Pons (tissue), 1 donor: ENCODE measurements around the gene PLPP6.

Experiments
- DNase-seq: peaks from one replicate; pipeline ENCODE4 v3.0.0-alpha.2; 2016; ENCODE audit warnings: low spot score

PLPP6 gene

DNA sequence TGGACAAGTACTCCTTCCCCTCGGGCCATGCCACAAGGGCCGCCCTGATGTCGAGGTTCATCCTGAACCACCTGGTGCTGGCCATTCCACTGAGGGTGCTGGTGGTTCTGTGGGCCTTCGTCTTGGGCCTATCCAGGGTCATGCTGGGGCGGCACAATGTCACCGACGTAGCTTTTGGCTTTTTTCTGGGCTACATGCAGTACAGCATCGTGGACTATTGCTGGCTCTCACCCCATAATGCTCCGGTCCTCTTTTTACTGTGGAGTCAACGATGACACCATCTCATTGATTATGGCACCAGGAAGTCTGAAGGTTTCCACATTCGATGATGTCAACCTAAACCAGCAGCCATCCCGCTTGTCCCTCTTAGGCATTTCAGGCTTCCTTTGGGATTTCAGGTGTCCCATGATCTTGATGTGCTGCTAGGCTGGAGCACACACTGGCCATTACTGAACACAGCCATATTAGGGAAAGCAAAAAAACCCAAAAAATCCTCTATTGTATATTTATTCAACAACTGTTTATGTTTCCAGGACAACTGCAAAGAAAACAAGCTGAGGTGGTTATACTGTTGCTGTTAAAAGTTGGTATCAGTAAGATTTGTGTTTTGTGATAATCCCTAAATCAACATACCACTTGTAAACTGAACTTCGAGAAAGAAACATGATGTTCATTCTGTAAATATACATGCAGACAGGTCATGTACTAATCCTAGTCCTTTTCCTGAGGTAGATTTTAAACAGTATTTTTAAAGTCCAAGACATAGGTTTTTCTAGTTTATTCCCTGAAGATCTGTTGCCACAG is 1.1 kb downstream of the PLPP6 start:
- peak; percentile 15 for DNase-seq

DNA sequence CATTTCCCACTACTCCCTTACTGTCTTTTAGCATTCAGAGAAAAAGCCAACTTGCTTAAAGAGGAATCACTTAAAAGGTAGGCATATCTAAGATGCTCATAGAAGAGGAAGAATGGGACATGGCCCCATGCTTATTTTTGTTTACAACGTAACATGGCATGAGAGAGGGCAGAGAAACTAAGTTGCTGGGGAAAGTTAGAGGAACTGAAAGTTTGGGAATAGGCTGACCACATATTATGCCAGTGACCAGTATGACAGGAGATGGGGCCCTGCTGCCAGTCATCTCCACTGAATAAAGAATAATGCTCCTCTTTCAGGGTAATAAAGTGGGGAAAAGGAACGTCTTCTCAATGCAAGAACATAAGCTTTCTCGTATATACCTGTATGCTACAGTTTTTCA is 1.9 kb downstream of the PLPP6 start:
- peak; percentile 47 for DNase-seq

- DNase-seq = no peak
Measured at GRCh38 chr9:4665357-4665756, 3.3 kb downstream of the PLPP6 start.

GRCh38 chr9:4666042-4666699 is 4.1 kb downstream of the PLPP6 start, which contains the start of gene SPATA6L:
SPATA6L (minus strand) TSS chr9:4666480; CDS start chr9:4666250, 230 bp downstream.
- peak; percentile 46 for DNase-seq

- no peak for DNase-seq
Measured at GRCh38 chr9:4667681-4668080, 5.6 kb downstream of the PLPP6 start.

DNA sequence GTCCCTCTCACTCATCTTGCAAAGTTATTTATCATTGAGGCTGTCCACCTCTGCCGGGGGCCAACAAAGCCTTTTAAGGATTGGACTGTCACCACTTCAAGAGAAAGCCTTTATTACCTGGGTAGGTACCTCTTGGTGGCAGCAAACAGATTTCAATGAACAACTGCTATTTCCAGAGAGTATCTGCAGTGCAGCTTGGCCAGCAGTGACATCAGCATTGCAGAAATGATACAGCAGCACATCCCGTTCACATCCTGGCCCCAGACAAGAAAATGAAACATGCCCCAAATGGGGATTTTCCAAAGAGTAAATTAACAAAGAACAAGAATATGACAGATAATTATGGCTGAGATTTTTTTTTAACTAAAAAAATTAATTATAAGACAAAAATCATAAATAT is 6.5 kb downstream of the PLPP6 start:
- DNase-seq = no peak

GRCh38 chr9:4669890-4670289 is 7.8 kb downstream of the PLPP6 start:
- no peak for DNase-seq

DNA sequence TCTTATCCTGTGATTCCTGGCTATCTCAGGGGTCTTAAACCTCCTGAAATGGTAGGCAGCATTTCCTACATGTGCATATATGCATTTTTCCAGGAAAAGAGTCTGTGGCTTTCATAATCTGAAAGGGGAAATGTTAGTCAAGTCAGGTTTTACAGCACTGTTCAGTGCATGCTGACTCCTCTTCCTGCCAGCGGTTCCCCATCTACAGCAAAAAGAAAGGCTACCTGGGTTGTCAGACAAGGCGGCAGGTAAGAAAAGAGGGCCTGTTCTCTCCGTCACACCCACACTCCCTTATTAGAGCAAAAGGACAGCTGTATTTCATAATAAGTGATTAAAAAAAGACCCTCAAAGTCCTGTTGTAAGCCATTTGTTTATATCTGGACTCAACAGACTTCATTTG is 8.5 kb downstream of the PLPP6 start:
- DNase-seq = no peak

DNA sequence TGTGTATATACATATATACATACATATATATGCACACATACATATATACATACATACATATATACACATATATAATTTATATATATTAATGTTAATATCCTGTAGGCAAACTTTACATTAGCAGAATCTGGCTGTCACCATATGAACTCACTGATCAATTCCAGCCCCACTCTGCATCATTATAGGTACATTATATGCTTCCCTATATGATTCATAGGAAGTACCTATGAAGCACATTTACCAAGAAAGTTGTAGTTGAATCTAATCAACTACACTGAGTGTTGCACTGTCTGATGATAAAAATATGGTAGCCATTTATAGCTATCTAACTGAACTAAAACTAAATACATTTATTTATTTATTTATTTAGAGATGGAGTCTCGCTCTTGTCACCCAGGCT is 9.6 kb downstream of the PLPP6 start:
- no peak for DNase-seq

DNA sequence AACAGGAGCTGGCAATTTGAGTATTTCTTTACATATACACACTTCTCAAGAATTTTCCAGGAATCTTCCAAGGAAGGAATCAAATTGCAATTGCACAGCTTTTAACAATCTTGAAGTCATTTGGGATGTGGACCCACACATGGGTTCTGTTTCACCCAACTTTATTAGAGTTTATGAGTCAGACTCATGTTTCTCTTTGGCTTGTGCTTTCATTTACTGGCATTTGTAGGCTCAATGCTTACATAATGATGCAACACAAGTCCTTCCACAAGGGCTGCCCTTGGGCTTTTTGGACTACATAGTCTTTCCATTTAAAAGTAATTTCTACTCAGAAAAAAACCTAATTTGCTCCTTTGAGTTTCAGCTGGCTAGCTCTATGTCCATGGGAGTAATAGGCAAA is 12.7 kb downstream of the PLPP6 start:
- DNase-seq = no peak

GRCh38 chr9:4677392-4677791 is 15.3 kb downstream of the PLPP6 start:
- no peak for DNase-seq

DNA sequence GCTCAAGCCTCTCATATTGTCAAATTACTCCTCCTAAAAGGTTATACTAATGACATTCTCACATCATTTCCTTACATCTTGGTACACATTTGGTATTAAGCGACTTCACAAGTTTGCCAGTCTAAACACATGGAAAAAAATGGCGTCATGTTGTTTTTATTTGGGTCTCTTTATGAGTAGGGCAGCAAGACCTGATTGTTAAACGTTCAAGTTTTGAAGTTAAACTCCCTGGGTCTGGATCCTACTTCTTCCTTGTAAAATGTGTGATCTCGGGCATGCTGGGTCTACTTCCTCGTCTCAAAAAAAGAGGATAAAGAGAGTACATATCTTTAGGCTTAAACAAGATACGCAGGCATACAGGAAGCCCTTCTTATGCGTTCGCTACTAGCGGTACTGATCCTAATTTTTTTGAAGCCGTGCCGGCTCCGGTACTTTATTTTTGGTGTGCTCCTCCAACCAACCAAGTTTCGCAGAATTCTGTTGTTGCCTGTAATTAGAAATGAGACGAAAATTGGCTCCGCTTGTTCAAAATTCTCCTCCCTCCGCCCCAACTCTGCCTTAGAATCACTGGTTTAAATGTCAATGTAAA is 16.7 kb downstream of the PLPP6 start:
- peak; percentile 71 for DNase-seq

GRCh38 chr9:4679268-4680172 is 17.4 kb downstream of the PLPP6 start, which contains the start of gene CDC37L1:
CDC37L1 (plus strand) TSS chr9:4679569; CDS start chr9:4679768, 199 bp downstream.
- peak; percentile 97 for DNase-seq

DNA sequence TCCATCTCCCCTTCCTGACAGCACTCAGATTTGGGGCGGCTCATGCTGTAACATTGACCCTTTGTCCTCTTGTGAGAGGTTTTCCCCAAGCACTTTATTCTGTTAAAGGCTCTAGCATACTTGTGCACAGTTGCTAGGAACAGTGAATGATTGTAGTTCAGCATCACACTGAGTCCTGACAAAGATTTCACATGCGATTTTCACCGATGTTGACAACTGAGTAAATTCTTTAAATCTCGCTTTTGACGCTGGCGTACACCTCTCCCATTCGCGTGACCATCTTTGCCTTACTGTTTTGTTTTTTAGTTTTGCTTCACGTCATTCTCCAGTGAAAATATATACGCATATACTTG is 18.1 kb downstream of the PLPP6 start:
- DNase-seq = peak; percentile 56

GRCh38 chr9:4680750-4681149 is 18.7 kb downstream of the PLPP6 start:
- DNase-seq = peak; percentile 36

DNA sequence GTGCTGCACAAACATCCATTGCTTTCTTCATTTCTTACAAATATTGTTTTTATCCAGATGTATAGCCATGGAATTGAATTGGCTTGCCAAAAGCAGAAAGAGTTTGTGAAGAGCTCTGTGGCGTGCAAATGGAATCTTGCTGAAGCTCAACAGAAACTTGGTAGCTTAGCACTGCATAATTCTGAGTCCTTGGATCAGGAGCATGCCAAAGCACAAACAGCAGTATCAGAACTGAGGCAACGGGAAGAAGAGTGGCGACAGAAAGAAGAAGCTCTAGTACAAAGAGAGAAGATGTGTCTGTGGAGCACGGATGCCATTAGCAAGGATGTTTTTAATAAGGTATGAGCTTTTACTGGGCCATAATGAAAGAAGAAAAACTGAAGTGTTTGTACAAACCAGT is 22.7 kb downstream of the PLPP6 start:
- no peak for DNase-seq

GRCh38 chr9:4686112-4686511 is 24.0 kb downstream of the PLPP6 start:
- no peak for DNase-seq

DNA sequence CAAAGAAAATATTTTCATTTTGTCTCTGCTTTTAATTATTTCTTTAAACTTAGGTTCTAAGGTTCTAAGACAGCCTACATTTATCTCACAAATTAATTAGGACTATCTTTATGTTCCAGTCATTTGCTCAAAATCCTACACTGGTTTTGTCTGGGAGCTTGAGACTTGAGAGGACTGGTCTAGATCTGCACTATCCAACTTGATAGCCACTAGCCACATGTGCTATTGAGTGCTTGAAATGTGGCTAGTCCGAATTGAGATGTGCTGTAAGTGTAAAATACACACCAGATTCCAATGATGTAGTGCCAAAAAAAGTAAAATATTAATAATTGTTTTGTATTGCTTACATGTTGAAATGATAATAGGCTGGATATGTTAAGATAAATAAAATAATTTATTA is 24.5 kb downstream of the PLPP6 start:
- DNase-seq = no peak

GRCh38 chr9:4689021-4689420 is 26.9 kb downstream of the PLPP6 start:
- DNase-seq = no peak

- no peak for DNase-seq
Measured at GRCh38 chr9:4689687-4690104, 27.6 kb downstream of the PLPP6 start.

DNA sequence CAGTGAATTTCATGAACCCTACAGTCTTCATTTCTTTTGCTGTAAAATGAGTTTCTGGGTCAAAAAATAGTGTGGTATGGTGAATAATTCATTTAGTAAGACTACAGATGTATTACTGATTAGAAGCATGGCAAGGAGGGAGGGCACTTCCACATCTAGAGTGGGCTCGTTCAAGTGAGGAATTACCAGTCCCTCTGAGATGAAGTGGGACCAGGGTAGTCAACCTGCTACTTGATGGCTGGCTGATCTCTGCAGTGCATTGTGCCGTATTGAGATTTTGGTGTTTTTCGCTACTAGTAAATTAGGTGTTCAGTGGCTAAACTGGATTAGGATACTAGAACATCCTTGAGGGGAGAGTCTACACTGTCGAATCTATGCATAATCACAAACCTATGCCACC is 28.1 kb downstream of the PLPP6 start:
- DNase-seq = no peak

DNA sequence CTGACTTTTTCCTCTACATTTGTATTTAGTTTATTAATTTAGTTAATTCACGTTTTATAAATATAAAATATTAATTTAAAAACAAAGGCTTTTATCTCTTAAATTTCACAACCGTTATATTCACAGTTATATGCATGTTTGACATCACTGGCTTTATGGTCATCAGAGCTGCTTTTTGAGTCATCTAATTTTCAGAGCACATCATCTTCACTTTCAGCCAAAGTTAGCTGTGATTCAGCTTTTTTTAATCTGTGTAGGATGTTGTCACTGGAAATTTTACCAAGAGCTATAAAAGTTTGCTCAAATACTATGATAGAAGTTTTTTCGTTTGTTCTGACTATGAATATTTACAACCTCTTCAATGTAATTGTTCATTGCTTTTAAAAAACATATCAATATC is 29.7 kb downstream of the PLPP6 start:
- no peak for DNase-seq
